T follicular helper cell (primary cell): ENCODE results near the gene SLC2A2.

Source experiments
- DNase-seq: peaks from one replicate; pipeline ENCODE4 v3.0.0-alpha.2; 2020; ENCODE audit warnings: low read depth

SLC2A2 gene

DNA sequence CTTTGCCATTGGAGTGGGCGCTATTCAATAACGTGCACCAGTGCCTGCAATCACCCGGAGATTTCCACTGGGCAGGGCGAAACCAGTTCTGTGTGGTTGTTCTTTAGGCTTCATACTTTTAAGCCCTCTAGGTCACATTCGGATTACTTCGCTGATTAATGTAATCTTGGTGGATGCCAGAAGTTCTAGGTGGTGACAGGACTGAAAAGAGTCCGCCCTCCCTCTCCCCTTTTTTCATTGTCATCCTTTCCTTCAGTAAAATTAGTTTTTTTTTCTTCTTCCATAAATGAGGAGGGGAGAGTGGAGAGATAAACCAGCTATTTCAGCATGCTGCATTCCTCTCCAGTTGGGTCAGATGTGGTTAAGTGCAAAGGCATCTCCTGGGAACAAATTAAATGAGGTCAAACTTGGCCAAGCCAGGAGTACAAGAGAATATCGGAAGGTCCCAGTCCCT, 2.3 kb upstream of the SLC2A2 start:
- DNase-seq = no peak

DNA sequence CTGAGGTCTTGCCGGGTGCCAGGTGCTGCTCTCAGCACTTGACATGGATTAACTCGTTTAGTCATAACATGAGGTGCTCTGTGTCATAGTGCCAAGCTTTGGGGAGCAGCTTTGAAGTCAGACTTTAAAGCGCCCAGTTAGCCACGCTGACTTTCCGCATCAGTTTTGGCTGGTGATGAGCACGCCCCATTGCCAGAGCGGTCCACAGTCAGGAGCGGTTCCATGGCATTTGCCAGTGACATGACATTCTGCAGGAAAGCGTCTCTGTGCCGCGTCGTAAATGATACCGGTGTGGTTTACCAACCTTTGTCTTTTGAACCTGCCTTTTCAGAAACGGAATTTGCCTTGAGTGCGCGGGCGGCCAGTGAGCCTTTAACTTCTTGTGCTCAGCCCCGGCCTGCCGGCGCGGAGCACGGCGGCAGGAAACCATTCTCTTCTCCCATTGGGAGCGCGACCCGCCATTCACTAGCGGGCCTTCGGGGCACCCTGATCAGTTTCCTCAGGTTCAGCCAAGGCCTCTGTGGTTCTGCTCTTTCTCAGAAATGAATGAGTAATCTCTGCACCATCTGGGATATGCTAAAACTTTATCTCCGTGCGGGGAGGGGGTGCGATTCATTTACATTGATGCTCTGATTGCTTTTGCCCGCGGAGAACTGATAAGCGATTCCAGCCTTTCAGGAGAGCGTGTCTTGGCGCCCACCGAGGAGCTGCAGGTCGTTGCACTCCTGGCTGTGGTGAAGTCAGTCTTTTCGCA, 1.7 kb upstream of the SLC2A2 start:
- DNase-seq = no peak

DNA sequence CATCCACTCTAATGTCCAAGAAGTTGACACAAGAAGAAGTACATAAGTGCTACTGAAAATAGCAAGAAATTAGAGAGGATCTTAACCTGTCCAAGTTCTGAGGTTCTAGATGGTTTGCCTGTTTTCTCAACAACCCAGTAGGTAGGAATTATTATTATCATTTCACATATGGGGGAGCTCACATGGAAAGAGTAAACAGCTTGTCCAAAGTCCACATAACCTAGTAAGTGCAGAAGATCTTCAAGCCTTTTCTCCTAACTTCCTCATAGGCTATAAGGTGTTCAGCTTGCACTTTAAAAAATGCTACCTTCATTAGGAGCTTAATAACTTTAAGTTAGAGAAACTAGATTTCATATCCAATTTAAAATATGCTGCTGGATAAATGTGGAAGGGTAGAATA, 3.0 kb downstream of the SLC2A2 start:
- DNase-seq = no peak

DNA sequence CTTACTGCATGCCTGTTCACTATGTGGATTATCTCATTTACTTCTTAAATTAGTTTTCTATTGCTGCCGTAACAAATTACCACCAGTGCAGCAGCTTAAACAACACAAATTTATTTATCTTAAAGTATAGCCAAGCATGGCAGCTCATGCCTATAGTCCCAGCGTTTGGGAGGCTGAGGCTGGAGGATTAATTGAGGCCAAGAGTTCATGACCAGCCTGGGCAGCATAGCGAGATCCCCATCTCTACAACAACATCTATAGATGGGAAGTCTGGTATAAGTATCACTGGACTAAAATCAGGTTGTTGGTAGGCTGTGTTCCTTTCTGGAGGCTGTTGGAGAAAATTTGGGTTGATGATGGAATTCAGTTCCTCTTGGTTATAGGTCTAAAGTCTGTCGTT, 5.1 kb downstream of the SLC2A2 start:
- no peak for DNase-seq

DNA sequence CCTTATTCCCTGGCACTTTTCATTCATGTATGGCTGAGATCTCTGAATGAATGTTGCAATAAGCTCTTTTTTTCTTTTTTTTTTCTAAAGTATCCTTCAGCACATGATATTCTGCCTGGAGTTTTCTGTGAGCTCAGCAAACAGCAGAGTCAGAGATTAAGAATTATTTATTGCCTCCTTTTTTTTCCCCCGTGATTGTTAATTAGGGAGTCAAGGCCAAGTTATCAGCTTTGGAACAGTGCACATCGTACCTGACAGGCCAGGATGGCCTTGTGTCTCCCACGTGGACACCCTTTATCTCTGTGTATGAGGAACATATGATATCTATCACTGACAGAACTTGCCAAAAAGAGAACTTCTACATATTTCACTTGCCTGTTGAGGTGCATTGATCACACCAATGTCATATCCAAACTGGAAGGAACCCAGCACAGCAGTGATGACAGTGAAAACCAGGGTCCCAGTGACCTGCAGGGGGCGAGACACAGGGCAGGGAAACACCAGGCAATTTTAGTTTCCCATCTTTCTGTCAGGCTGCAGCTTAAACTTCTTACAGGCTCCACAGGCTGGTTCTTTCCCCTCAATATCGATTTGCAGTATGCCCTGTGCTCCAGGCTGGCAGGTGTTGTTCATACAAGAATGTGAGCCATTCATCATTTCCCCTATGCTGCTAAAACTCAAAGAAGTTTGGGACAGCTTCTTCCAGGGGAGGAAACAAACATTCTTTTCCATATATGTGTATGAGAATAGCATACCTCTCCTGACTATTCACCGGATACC, 8.2 kb downstream of the SLC2A2 start:
- no peak for DNase-seq

DNA sequence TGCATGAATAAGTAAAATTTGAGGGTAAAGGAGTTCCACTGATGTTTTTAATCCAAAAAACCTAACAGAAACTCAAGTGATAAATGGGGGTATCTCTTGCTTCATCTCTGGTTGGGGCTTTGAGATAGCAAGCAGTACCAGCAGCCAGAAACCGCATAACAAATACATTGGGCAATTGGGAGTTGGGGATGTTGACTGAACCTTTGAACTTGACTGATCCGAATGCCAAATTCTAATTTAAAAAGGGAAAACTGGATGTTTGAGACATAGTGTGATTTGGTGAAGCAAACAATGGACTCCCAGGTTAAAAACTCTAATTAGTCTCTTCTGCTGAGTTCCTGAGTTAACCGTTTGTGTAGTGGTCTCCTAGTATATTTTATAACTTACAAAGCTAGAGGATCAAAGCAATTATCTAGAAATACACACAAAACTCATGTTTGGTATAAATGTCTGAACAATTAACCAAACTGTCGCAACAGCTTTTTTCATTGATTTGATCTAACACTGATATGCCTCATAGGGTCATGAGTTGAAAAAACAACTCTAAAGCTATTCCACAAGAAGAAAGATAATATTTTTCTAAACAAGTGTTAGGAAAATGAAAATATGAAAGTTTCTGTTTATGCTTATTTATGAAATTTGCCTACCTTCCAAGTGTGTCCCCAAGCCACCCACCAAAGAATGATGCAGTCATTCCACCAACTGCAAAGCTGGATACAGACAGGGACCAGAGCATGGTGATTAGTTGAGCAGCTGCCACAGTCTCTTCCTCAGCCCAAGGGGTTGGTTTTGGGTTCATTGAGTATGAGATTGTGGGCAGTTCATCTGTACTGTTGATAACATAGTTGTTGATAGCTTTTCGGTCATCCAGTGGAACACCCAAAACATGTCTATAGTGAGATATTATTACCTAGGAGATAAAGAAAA, 12.4 kb downstream of the SLC2A2 start:
- DNase-seq = no peak

DNA sequence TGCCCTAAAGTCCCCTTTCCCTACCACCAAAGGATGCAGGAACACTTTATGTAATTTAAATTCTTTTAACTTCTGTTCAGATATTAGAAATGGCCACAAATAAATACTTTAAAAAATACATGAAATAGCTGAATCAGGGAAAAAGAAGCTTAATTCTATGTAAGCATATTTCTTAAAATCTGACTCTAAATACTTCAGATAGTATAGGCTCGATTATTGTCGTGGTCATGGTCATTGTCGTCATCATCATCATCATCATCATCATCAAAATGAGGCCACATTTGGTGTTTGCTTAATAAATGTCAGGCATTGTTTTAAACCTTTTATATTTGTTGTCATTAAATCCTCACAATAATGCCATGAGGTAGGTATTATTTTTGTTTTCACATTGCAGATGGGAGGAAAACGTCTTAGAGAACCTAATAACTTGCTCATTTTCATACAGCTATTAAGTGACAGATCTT, 14.6 kb downstream of the SLC2A2 start:
- DNase-seq = no peak

DNA sequence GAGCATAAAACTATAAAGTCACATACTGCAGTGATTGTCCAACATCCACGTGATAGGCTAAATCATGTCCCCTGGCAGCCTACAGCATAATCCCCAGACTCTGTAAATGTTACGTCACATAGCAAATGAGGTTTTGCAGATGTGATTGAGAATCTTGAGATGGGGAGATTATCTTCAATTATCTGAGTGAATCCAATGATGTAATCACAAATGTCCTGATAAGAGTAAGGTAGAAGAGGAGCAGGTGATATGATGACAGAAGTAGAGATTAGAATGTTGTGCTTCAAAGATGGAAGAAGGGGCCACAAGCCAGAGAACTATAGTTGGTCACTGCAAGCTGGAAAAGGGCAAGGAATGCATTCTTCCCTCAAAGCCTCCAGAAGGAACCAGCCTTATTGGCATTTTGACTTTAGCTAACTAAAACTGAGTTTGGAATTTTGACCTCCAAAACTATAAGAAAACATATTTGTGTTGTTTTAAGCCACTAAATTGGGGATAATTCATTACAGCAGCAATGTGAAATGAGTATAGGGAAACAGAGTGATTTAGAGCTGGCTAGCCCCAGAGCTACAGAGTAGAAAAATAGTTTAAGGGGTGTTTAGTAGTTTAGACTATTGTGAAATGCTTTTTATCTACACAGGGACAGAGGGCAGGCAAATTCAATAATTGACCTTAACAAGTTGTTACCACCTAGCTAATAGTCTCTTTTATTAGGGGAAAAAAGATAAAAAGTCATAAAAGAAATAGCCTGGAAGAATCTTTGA, 15.2 kb downstream of the SLC2A2 start:
- DNase-seq = no peak

DNA sequence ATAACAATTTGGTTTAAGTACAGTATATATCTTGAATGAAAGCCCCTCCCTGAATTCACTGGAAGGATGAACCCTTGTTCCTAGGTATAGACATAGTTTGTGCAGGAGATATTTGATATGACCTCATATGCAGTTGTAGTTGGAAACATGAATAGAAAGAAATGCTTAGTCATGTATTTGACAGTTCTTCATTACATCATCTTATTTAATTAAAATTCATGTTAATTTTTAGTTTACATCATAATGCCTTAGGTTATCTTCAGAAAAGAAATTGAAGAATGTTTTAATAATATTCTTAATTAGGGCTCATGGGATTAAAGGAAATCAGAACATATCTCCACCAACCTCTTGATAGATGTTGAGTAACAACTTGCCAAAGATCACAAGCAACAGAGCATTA, 19.2 kb downstream of the SLC2A2 start:
- no peak for DNase-seq

DNA sequence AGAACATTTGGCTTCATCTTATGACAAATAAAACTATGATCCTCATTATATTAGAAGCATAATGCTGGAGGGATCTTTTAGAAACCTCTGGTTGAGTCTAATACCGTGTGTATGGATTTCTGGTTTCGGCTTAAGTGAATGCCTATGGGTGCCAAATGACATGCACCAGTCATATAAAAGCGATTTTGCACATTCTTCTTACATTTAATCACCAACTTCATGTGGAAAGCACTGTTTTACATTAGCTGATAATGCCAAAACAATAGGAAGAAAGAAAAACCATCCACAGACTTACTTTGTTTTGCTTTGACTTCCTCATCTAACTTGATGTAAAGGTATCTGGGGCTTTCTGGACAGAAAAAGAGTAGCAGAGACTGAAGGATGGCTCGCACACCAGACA, 20.9 kb downstream of the SLC2A2 start:
- DNase-seq = no peak

DNA sequence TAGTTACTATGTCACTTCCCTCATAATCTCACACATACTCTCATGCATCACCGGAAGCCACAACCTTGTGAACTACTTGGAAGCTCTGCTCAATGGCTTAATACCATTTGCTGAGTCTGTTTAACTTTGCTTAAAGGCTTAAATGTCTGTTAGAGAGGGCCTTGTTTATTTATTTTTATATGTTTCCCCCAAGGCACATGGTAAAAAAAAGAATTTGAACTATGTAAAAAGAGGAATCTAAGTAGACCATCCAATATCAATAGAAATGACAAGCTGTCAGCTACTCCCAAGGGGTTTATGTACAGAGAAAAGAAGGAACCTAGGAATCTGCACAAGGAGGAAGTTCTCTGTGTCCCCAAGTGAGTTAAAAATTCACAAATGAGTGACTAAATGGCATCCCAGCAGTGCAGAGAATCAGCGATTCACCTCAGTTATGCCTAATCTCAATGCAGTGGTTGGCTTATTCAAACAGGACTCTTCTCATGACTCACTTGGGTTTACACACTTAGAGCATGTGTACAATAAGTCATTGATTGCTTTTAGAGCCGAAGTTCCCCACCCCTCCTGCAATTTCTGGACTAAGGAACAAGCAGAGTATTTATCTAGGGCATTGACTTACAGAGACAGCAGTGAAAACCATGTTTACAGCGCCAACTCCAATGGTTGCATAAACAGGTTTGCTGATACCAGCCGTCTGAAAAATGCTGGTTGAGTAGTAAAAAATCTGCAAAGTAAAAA, 24.4 kb downstream of the SLC2A2 start:
- DNase-seq = no peak

DNA sequence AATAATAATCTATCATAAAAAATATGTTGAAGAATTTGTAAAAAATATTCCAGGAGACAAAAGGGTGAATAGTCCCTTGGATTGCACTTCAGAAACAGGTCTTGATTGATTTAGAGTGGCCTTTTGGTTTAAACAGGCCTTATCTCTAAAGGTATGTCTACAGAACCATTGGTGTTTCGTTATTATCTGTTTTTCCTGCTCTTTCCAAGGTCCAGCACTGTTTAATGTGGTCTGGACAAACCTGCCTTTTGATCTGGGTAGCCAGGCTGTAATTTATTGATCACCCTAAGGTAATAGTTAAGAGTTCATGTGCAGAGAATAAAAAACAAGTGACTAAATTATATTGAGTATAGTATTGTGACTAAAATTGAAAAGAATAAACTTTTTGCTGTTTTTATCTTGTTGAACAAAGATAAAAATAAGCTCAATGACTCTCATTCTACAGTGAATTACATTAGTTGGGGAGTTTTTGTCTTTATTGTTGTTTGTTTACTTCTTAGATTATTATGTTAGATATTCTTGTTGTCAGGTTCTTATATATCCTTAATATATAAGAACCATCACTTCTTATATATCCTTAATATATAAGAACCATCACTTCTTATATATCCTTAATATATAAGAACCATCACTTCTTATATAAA, 25.1 kb downstream of the SLC2A2 start:
- DNase-seq = no peak

DNA sequence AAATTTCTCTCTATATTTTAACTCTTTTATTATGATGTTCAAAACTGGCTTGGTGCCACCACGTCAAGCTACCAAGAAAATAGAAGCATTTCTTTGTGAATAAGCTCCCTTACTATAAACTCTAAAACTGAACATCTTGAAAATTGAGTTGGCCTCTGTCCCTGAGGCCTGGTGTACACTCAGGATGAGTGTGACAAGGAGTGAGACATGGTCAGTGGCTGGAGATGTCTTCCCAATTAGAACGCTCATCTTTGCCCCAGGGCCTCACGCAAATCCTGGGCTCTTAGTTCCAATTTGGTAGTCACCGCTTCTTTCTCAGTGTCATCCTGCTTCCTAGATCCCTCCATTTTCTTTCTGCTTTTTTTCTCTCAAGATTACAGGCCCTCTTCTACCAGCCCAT, 26.2 kb downstream of the SLC2A2 start:
- DNase-seq = no peak

DNA sequence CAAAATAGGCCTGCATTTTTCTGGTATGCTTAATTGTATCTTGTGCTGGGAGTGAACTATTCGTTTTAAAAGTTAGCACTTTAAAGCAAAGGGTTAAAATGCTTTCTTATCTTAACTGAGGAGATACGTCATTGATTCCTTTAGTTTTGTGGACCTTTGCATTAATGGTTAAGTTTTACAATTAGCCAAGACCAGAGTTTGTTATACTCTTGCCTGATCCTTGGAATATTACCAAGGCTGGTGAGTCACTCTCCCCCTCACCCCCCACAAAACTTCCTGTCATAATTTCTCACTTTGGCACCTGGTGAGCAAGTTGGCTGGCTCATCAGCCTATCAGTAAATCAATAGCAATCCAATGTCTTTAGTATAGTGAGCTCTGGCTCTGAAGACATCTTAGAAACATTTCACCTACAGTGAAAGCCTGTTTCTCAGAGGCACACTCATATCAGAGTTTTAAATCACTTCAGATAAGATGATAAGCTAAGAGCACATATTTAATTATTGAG, 26.7 kb downstream of the SLC2A2 start:
- no peak for DNase-seq

DNA sequence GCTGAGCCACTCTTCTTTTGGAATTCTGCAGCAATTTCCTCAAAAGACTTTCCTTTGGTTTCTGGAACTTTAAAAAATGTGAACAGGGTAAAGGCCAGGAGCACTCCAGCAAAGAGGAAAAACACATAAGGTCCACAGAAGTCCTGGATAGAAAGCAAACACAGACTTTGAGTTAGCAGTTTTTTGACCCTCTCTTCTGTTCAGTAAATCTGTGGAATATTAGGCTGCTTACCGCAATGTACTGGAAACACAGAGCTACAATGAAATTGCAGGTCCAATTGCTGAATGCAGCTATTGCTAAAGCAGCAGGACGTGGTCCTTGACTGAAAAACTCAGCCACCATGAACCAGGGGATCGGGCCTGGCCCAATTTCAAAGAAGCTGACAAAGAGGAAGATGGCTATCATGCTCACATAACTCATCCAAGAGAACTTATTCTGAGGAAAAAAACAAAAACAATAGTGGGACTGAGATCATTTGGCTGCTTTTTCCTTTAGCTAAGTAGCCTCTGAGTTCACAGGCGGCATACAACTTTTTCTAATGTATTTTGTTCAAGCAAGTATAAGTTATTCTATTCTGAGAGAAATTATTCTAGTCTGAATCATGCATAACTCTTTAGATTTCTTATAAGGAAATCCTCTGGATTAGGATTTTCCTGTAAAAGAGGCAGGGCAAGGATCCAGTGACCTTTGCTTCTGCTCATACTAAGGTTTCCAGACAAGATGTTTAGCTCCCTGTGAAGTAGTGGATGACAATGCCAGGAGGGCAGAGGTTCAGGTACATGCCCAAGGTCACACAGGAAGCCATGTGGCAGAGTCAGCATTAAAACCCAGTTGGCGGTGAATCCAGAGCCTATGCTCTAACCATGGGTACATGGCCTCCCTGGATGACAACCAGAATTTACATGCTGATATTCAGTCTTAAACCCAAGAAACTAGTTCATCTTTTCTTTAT, 28.3 kb downstream of the SLC2A2 start:
- no peak for DNase-seq

DNA sequence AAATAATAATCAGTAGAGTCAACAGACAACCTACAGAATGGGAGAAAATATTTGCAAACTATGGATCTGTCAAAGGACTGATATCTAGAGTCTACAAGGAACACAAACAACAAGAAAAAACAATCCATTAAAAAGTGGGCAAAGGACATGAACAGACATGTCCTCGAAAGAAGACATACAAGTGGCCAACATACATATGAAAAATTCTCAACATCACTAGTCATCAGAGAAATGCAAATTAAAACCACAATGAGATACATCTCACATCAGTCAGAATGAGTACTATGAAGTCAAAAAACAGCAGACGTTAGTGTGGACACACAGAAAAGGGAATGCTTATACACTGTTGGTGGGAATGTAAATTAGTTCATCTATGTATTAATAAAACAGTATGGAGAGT, 33.7 kb downstream of the SLC2A2 start:
- no peak for DNase-seq

DNA sequence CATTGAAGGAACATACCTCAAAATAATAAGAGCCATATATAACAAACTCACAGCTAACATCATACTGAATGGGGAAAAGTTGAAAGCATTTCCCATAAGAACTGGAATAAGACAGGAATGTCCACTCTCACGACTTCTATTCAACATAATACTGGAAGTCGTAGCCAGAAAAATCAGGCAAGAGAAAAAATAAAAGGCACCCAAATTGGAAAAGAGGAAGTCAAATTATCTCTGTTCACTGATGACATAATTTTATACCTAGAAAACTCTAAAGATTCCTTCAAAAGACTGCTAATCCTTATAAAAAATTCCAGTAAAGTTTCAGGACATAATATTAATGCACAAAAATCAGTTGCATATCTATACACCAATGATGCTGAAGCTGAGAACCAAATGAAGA, 34.9 kb downstream of the SLC2A2 start:
- DNase-seq = no peak

DNA sequence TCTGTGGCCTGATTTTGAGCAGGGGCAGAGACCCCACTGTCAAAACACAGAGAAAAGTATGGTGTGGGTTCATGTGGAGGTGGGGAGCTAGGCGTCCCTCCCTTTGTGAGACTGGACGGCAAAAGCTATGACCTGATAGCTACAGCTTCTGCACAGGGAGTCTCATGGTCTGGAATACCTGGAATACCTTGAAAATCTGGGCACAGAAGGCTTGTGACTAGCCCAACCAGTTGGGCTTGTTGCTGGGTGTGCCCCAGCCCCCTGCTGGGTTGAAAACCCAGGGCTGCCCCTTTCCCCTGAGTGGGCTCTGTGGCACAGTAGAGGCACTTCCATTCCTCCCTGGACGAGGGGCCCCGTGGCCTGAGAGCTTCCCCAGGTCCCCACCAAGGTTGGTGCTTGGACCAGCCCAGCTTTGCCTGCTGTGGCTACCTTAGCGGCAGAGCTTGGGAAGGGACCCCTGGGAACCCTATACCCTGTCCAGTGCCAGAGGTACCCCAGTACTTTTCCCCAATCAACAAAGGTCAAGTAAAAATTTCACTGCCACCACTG, 37.3 kb downstream of the SLC2A2 start:
- no peak for DNase-seq

DNA sequence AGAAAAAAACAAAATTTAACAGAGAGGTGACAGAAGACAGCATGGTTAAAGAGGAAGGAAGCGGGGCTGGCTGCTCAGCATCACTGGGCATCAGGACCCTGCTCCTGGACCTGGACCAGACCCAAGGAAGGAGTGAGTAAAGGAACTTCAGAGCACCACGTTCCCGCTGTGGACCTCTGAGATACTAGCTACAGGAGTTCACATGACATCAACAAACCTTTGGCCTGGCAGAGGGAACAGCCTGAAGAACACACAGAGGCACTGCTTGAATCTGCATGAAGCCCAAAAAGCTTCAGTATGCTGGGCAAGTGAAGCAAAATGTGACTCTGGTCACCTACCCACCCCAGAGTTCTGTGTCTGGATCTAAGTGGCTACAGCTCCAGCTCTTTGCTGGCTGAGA, 38.1 kb downstream of the SLC2A2 start:
- DNase-seq = no peak
